Measurements from ENCODE around the gene GLRA1. TPM values are rescaled to one million over a fixed set of nuclear protein-coding genes. Genes with fewer than 3 reads are reported as not detected.
"Not testable (repeated sequence)": the region's sequence is repeated elsewhere in the genome, so short reads cannot be mapped to it uniquely, and the experiment has no call there.

The GLRA1 gene
- total RNA-seq, 1 donor from 2014 or later: not detected

DNA sequence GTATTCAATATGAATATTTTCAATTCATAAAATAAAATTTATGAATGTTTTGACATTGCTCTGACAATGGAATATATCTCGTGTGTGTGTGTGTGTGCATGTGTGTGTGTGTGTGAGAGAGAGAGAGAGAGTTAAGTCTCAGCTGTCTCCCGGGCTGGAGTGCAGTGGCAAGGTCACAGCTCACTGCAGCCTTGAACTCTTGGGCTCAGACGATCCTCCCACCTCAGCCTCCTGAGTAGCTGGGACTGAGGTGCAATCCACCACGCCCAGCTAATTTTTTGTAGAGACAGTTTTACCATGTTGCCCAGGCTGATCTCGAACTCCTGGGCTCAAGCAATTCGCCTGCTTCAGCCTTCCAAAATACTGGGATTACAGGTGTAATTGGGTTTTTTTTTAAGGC, 136.8 kb downstream of the GLRA1 start:
- no peak overlapping the region for H3K4me3 ChIP-seq (ENCODE audit: low read depth, low read length)
- no peak for DNase-seq (ENCODE audit: low read depth)
- TF ChIP-seq, protein P1, sequence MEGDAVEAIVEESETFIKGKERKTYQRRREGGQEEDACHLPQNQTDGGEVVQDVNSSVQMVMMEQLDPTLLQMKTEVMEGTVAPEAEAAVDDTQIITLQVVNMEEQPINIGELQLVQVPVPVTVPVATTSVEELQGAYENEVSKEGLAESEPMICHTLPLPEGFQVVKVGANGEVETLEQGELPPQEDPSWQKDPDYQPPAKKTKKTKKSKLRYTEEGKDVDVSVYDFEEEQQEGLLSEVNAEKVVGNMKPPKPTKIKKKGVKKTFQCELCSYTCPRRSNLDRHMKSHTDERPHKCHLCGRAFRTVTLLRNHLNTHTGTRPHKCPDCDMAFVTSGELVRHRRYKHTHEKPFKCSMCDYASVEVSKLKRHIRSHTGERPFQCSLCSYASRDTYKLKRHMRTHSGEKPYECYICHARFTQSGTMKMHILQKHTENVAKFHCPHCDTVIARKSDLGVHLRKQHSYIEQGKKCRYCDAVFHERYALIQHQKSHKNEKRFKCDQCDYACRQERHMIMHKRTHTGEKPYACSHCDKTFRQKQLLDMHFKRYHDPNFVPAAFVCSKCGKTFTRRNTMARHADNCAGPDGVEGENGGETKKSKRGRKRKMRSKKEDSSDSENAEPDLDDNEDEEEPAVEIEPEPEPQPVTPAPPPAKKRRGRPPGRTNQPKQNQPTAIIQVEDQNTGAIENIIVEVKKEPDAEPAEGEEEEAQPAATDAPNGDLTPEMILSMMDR (IDR thresholded peaks at IDR 0.05; ENCODE audit: insufficient read depth, low read length, poor library complexity, severe bottlenecking): no peak
- peaks cover 3% of the 10 kb centered on the region for H3K36me3 ChIP-seq (ENCODE audit: control insufficient read depth, insufficient read depth, low read length)
- no peaks in the 10 kb centered on the region for H3K27me3 ChIP-seq (ENCODE audit: control insufficient read depth, insufficient read depth, low read length)

DNA sequence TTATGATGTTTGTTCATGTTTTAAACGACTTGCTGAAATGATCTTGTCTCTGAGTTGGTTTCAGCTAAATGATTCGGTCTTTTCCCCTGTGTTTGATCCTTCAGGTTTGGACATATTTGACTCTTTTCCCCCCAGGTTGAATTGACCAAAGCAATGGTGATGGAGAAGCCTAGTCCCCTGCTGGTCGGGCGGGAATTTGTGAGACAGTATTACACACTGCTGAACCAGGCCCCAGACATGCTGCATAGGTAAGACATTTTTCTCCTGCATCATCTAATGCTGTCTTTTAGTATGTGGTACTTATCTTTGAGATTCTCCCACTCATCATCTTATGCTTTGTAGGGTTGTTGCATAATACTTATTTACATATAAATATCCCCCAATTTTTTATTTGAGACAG, 138.2 kb downstream of the GLRA1 start:
- Histone ChIP-seq H3K4me3 (ENCODE audit: low read depth, low read length) (no peak overlapping the region), H3K36me3 (ENCODE audit: control insufficient read depth, insufficient read depth, low read length) (no peaks in the 10 kb centered on the region), H3K27me3 (ENCODE audit: control insufficient read depth, insufficient read depth, low read length) (no peaks in the 10 kb centered on the region)
- TF ChIP-seq, protein P1 (IDR thresholded peaks at IDR 0.05; ENCODE audit: insufficient read depth, low read length, poor library complexity, severe bottlenecking): no peak
- no peak for DNase-seq (ENCODE audit: low read depth)

DNA sequence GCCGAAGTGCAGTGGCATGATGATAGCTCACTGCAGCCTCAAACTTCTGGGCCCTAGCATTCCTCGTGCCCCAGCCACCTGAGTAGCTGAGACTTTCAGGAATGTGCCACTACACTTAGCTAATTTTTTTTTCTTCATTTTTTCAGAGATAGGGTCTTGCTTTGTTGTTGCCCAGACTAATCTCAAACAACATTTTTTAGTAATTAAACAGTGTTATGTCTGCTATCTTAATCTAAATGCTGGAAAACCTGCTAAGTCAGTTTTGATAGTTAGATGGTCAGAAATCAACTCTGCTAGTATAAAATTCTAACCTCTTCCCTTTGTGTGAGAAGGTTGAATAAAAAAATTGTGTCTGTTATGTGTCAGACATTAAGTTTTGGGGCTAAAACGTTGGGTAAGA, 140.5 kb downstream of the GLRA1 start:
- Histone ChIP-seq H3K4me3 (ENCODE audit: low read depth, low read length) (no peak overlapping the region), H3K27me3 (ENCODE audit: control insufficient read depth, insufficient read depth, low read length) (no peaks in the 10 kb centered on the region), H3K36me3 (ENCODE audit: control insufficient read depth, insufficient read depth, low read length) (no peaks in the 10 kb centered on the region)
- DNase-seq (ENCODE audit: low read depth): no peak
- TF ChIP-seq, protein P1 (IDR thresholded peaks at IDR 0.05; ENCODE audit: insufficient read depth, low read length, poor library complexity, severe bottlenecking): no peak

DNA sequence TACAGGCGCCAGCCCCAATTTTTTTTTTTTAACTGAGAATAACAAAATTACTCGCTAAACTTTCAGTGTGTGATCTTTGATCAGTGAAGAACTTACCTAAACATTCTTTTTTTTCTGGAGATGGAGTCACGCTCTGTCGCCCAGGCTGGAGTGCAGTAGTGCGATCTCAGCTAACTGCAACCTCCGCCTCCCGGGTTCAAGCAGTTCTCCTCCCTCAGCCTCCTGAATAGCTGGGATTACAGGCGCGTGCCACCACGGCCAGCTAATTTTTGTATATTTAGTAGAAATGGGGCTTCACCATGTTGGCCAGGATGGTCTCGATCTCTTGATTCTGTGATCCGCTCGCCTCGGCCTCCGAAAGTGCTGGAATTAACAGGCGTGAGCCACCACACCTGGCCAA, 141.0 kb downstream of the GLRA1 start:
- H3K27me3 ChIP-seq (ENCODE audit: control insufficient read depth, insufficient read depth, low read length); H3K36me3 ChIP-seq (ENCODE audit: control insufficient read depth, insufficient read depth, low read length); H3K4me3 ChIP-seq (ENCODE audit: low read depth, low read length); DNase-seq (ENCODE audit: low read depth): not testable (repeated sequence)

DNA sequence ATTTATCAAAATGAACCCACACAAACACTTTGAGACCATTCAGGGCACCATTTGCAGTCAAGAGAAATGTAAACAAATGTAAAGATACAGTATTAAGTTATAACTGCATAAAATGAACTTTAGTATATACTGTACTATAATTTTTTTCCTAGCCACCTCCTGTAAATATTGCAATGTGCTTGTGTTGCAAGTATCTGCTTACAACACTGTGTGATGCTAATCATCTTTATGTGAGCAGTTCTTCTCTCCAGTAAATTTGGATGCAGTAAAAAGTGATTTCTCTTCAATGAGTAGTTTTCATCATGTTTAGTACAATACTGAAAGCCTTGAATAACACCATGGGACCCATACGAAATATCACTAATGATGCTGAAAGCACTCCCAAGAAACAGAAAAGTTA, 143.4 kb downstream of the GLRA1 start:
- TF ChIP-seq, protein P1 (IDR thresholded peaks at IDR 0.05; ENCODE audit: insufficient read depth, low read length, poor library complexity, severe bottlenecking): no peak
- Histone ChIP-seq H3K36me3 (ENCODE audit: control insufficient read depth, insufficient read depth, low read length) (no peaks in the 10 kb centered on the region), H3K4me3 (ENCODE audit: low read depth, low read length) (no peak overlapping the region), H3K27me3 (ENCODE audit: control insufficient read depth, insufficient read depth, low read length) (no peaks in the 10 kb centered on the region)
- DNase-seq (ENCODE audit: low read depth): no peak

DNA sequence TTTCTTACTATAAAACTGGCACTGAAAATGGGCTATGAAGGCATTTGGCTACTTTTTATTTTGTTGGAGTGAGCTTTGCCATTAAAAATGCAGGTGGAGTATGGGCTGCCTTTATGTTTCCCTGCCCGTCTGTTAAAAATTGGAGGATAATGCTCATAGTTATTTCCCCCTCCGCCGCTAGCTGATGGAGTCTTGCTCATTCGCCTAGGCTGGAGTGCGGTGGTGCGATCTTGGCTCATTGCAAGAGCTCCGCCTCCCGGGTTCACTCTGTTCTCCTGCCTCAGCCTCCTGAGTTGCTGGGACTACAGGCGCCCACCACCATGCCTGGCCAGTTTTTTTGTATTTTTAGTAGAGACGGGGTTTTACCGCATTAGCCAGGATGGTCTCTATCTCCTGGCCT, 144.3 kb downstream of the GLRA1 start:
- TF ChIP-seq, protein P1 (IDR thresholded peaks at IDR 0.05; ENCODE audit: insufficient read depth, low read length, poor library complexity, severe bottlenecking): no peak
- DNase-seq (ENCODE audit: low read depth): no peak
- Histone ChIP-seq H3K27me3 (ENCODE audit: control insufficient read depth, insufficient read depth, low read length) (no peaks in the 10 kb centered on the region), H3K36me3 (ENCODE audit: control insufficient read depth, insufficient read depth, low read length) (no peaks in the 10 kb centered on the region), H3K4me3 (ENCODE audit: low read depth, low read length) (no peak overlapping the region)
